Stomach (tissue), 4 donors: Measurements from ENCODE around the gene SPATA33.

Source experiments
- EP300 ChIP-seq: sonication (generic); formaldehyde crosslinking; IDR thresholded peaks from one replicate; pipeline ENCODE4 v1.6.1; 2017; ENCODE audit warnings: antibody characterized with exemption
- POLR2A ChIP-seq, 4 donors: fragments of 450-650 bp; IDR thresholded peaks; one replicate each; pipeline ENCODE4 v1.6.1; 2016; ENCODE audit warnings: antibody characterized with exemption in 4 of 4, control low read depth in 2 of 4, mild to moderate bottlenecking in 1 of 4, moderate library complexity in 1 of 4
- TF ChIP-seq, protein P1 (sequence below), 7 experiments: fragments of 450-650 bp in 4 of 7; fragments of 200-600 bp in 3 of 7; sonication (generic) in 3 of 7; IDR thresholded peaks; one replicate each; pipeline ENCODE4 v1.5.1; 2016 to 2019; ENCODE audit warnings: antibody characterized with exemption in 7 of 7, control low read depth in 2 of 7, mild to moderate bottlenecking in 1 of 7

DNA sequence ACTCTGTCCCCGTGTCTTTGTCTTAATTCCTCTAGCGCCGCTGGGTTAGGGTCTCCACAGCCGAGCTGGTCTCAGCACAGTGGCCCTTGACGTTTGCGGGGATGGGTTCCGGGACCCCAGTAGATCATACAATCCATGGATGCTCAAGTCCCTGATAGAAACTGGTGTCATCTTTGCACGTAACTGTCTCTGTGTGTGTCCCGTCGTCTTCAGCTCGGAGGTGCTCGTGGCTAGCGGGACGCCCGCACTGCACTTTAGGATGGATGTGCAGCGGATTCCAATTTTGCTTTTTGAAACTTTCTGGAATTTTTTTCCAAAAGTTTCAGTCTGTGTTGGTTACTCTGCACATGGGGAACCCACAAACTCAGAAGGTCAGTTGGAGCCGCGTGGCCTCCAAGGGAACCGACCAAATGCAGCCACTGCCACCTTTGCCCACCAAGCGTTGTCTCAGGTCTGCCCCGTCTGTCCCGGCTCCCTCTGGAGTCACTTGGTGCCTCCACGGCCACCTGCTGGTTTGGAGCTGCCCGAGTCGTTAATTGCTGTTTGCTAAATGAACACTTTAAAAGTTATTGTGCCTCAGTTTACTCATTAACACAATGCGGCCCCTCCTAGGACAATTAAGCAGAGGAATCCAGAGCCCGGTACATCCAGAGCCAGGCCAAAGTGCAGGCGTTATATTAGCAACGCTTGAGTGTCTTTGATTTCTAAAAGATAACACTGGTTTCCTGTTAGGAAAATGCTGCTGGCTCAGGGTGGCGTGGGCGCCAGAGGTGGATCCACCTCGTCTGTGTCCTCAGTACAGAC is 49.5 kb upstream of the SPATA33 start:
- TF ChIP-seq, protein P1, sequence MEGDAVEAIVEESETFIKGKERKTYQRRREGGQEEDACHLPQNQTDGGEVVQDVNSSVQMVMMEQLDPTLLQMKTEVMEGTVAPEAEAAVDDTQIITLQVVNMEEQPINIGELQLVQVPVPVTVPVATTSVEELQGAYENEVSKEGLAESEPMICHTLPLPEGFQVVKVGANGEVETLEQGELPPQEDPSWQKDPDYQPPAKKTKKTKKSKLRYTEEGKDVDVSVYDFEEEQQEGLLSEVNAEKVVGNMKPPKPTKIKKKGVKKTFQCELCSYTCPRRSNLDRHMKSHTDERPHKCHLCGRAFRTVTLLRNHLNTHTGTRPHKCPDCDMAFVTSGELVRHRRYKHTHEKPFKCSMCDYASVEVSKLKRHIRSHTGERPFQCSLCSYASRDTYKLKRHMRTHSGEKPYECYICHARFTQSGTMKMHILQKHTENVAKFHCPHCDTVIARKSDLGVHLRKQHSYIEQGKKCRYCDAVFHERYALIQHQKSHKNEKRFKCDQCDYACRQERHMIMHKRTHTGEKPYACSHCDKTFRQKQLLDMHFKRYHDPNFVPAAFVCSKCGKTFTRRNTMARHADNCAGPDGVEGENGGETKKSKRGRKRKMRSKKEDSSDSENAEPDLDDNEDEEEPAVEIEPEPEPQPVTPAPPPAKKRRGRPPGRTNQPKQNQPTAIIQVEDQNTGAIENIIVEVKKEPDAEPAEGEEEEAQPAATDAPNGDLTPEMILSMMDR (IDR thresholded peaks at IDR 0.05), result no peak
- TF ChIP-seq POLR2A (IDR thresholded peaks at IDR 0.05) (no peak), EP300 (no peak)
